ENCODE measurements around the gene MZF1. TPM values are rescaled to one million over a fixed set of nuclear protein-coding genes. Genes with fewer than 3 reads are reported as not detected.

MZF1 gene
- total RNA-seq: 10 to 100 TPM in 1 of 2 donors, 1 to 10 TPM in 1; 8.7 to 12.0 TPM

GRCh38 chr19:58572818-58573657, at the start of gene MZF1:
Gene MZF1, minus strand, starts transcription at chr19:58573335. Its CDS starts 1,946 bp downstream, at chr19:58571389.

GRCh38 chr19:58558066-58558622, 15.0 kb downstream of the MZF1 start, which contains the start of gene UBE2M:
Gene UBE2M, minus strand, starts transcription at chr19:58558611. Its CDS starts 230 bp downstream, at chr19:58558381.

GRCh38 chr19:58554494-58555368, 18.4 kb downstream of the MZF1 start, which contains the start of gene CHMP2A:
Gene CHMP2A, minus strand, starts transcription at chr19:58555105. Its CDS starts 893 bp downstream, at chr19:58554212.

GRCh38 chr19:58543826-58544590, 29.1 kb downstream of the MZF1 start, which contains the start of gene TRIM28:
Gene TRIM28, plus strand, starts transcription at chr19:58544064. Its CDS starts 694 bp downstream, at chr19:58544758.

GRCh38 chr19:58519355-58520256, 53.5 kb downstream of the MZF1 start, which contains the start of gene ZBTB45:
Gene ZBTB45, minus strand, starts transcription at chr19:58519810. Its CDS starts 2,137 bp downstream, at chr19:58517673.

Small RNAs within 50 kb of the gene (small RNA-seq; reads per million reads assigned to genes)
- 0.60 to 1.5 reads per million in 2 donors for gene MIR6807
- gene RN7SL525P: 0.09 to 0.41 reads per million in 2 donors

Other genes with a start within 250 kb of the MZF1 start
- gene ZSCAN22, start 246.3 kb downstream of the MZF1 start, total RNA-seq: 1 to 10 TPM; 4.1 to 5.0 TPM
- gene A1BG, start 219.8 kb downstream of the MZF1 start, total RNA-seq: 1 to 10 TPM; 1.7 to 7.0 TPM
- 1 to 10 TPM in 1 of 2 donors, under 1 TPM in 1; 0.67 to 1.0 TPM for gene ZNF497, start 210.6 kb downstream of the MZF1 start, total RNA-seq
- 1 to 10 TPM; 1.7 to 3.8 TPM for gene ZNF837, start 192.3 kb downstream of the MZF1 start, total RNA-seq
- 1,000 to 10,000 TPM in 1 of 2 donors, 100 to 1,000 TPM in 1; 673 to 1,376 TPM for gene RPS5, start 186.1 kb downstream of the MZF1 start, total RNA-seq
- under 1 TPM in 1 of 2 donors, not detected in 1; 0.33 TPM for gene RNF225, start 177.7 kb downstream of the MZF1 start, total RNA-seq
- gene ZNF584, start 164.7 kb downstream of the MZF1 start, total RNA-seq: 10 to 100 TPM; 14.8 to 16.7 TPM
- 1 to 10 TPM; 7.6 to 8.7 TPM for gene ZNF132, start 133.2 kb downstream of the MZF1 start, total RNA-seq
- 10 to 100 TPM; 12.7 to 13.8 TPM for gene ZNF324B, start 121.7 kb downstream of the MZF1 start, total RNA-seq
- gene ZNF324, start 106.3 kb downstream of the MZF1 start, total RNA-seq: 10 to 100 TPM; 16.0 to 18.2 TPM
- 1 to 10 TPM; 5.7 to 7.9 TPM for gene ZNF446, start 97.0 kb downstream of the MZF1 start, total RNA-seq
- 10 to 100 TPM in 1 of 2 donors, 1 to 10 TPM in 1; 6.0 to 11.7 TPM for gene SLC27A5, start 61.3 kb downstream of the MZF1 start, total RNA-seq
- 1 to 10 TPM; 7.6 to 8.0 TPM for gene ZBTB45, start 53.5 kb downstream of the MZF1 start, total RNA-seq
- 100 to 1,000 TPM; 204 to 363 TPM for gene TRIM28, start 29.3 kb downstream of the MZF1 start, total RNA-seq
- gene CHMP2A, start 18.2 kb downstream of the MZF1 start, total RNA-seq: 10 to 100 TPM; 69.6 to 82.6 TPM
- 100 to 1,000 TPM; 101 to 126 TPM for gene UBE2M, start 14.7 kb downstream of the MZF1 start, total RNA-seq